Measurements from ENCODE around the gene ARL8B. TPM values are rescaled to one million over a fixed set of nuclear protein-coding genes. Genes with fewer than 3 reads are reported as not detected.

ARL8B gene
- total and polyA plus RNA-seq, 2 of the 8 experiments (the other 6 are each of a cell fraction or from before 2014, with no cell fraction given): 14.5 to 27.8 TPM

GRCh38 chr3:5138214-5138981 is 16.3 kb downstream of the ARL8B start (continued):
- TF ChIP-seq SRF (IDR thresholded peaks at IDR 0.05; ENCODE audit: low read depth, low read length): no peak
- TF ChIP-seq SAP30 (IDR thresholded peaks at IDR 0.05; ENCODE audit: insufficient read depth, insufficient replicate concordance, low read length): no peak
- no peak for TF ChIP-seq PHF8 (conservative IDR thresholded peaks at IDR 0.05; ENCODE audit: low read depth, low read length)
- no peak for TF ChIP-seq BRCA1 (IDR thresholded peaks at IDR 0.05; ENCODE audit: low read depth, low read length)
- no peak for TF ChIP-seq ATF2 (IDR thresholded peaks at IDR 0.05; ENCODE audit: low read length)
- TF ChIP-seq SIX5 (IDR thresholded peaks at IDR 0.05; ENCODE audit: low read depth, low read length): no peak
- no peak for TF ChIP-seq TAF1 (IDR thresholded peaks at IDR 0.05; ENCODE audit: low read depth, low read length)
- TF ChIP-seq SIN3A (conservative IDR thresholded peaks at IDR 0.05 in 1 of 2, IDR thresholded peaks at IDR 0.05 in 1 of 2; ENCODE audit: low read depth in 1 of 2, low read length in 2 of 2): no peak
- TF ChIP-seq HDAC2 (IDR thresholded peaks at IDR 0.05; ENCODE audit: borderline replicate concordance in 1 of 2, low read depth in 2 of 2, low read length in 2 of 2): no peak

Measured in H1 (cell line).